HEK293T (cell line): ENCODE data around the gene THSD7A.
A peak's percentile ranks its signal among the peaks of the same experiment; 100 is the strongest.

Experiments used
- CTCF ChIA-PET: fragments of 350-600 bp; formaldehyde crosslinking; extraction: SDS; loops from one replicate; lab custom pipeline; 2021; ENCODE audit warnings: antibody characterized with exemption, inconsistent platforms; lab: Yijun Ruan, JAX
- POLR2A ChIA-PET: fragments of 350-600 bp; formaldehyde crosslinking; extraction: SDS; loops from one replicate; lab custom pipeline; 2020; ENCODE audit warnings: antibody characterized with exemption, inconsistent platforms; lab: Yijun Ruan, JAX
- DNase-seq: peaks from one replicate; pipeline ENCODE4 v3.0.0; 2012; ENCODE audit warnings: mixed read lengths; ENCODE audit errors: extremely low spot score
- ARNT ChIP-seq: fragments of 450-650 bp; IDR thresholded peaks from 2 replicates; pipeline ENCODE4 v1.6.1; 2017; ENCODE audit warnings: mild to moderate bottlenecking
- BHLHE40 ChIP-seq: fragments of 450-650 bp; IDR thresholded peaks from 2 replicates; pipeline ENCODE4 v1.6.1; 2016; ENCODE audit warnings: mild to moderate bottlenecking, moderate library complexity, borderline replicate concordance
- CTBP1 ChIP-seq: fragments of 450-650 bp; IDR thresholded peaks from 2 replicates; pipeline ENCODE4 v1.6.1; 2016; ENCODE audit warnings: borderline replicate concordance
- ELF4 ChIP-seq: fragments of 450-650 bp; IDR thresholded peaks from 2 replicates; pipeline ENCODE4 v1.6.1; 2017; ENCODE audit warnings: antibody characterized with exemption
- FOXA1 ChIP-seq: fragments of 450-650 bp; IDR thresholded peaks from 2 replicates; pipeline ENCODE4 v1.6.1; 2016; ENCODE audit warnings: mild to moderate bottlenecking
- FOXK2 ChIP-seq: fragments of 450-650 bp; IDR thresholded peaks from 2 replicates; pipeline ENCODE4 v1.6.1; 2016; ENCODE audit warnings: mild to moderate bottlenecking
- FOXM1 ChIP-seq: fragments of 450-650 bp; IDR thresholded peaks from 2 replicates; pipeline ENCODE4 v1.6.1; 2017; ENCODE audit warnings: mild to moderate bottlenecking, borderline replicate concordance
- HDGF ChIP-seq: fragments of 450-650 bp; IDR thresholded peaks from 2 replicates; pipeline ENCODE4 v1.6.1; 2017; ENCODE audit warnings: antibody characterized with exemption, borderline replicate concordance
- L3MBTL2 ChIP-seq: fragments of 450-650 bp; conservative IDR thresholded peaks from 2 replicates; pipeline ENCODE4 v1.6.1; 2016; ENCODE audit warnings: mild to moderate bottlenecking
- LEF1 ChIP-seq: fragments of 450-650 bp; IDR thresholded peaks from 2 replicates; pipeline ENCODE4 v1.6.1; 2017; ENCODE audit warnings: mild to moderate bottlenecking, borderline replicate concordance
- NFRKB ChIP-seq: fragments of 450-650 bp; IDR thresholded peaks from 2 replicates; pipeline ENCODE4 v1.6.1; 2016; ENCODE audit warnings: mild to moderate bottlenecking, moderate library complexity
- SP1 ChIP-seq: fragments of 450-650 bp; IDR thresholded peaks from 2 replicates; pipeline ENCODE4 v1.6.1; 2017
- SUZ12 ChIP-seq: fragments of 450-650 bp; IDR thresholded peaks from 2 replicates; pipeline ENCODE4 v1.6.1; 2016; ENCODE audit warnings: mild to moderate bottlenecking
- TARDBP ChIP-seq: fragments of 450-650 bp; IDR thresholded peaks from 2 replicates; pipeline ENCODE4 v1.6.1; 2016
- ZNF384 ChIP-seq: fragments of 450-650 bp; IDR thresholded peaks from 2 replicates; pipeline ENCODE4 v1.6.1; 2016
- TF ChIP-seq, protein P1 (sequence below): fragments of 450-650 bp; IDR thresholded peaks from 2 replicates; pipeline ENCODE4 v1.6.1; 2016

Gene THSD7A

DNA sequence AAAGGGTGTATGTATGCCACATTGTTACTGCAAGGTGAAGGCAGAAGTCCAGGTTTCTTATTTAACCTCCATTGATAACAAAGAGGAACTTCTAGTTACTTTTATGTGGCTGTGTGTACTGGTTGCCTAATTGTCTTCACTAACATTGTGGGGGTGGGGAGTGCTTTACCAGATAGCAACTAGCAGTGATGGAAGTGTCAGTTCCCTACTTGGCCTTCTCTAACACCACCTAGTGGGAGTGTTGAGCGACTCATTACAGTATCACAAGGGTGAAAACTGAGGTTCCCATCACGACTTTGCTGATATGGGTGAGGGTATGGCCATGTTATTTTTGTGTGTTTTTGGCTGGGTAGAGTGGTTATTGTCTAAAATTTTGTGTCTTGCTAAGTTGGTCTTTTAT lies 274.4 kb downstream of the THSD7A start:
- CTCF ChIA-PET: no interaction called here
- peak; percentile 40 for DNase-seq
- TF ChIP-seq ELF4 (no peak), LEF1 (no peak), ARNT (no peak), NFRKB (no peak), L3MBTL2 (no peak), FOXK2 (no peak), BHLHE40 (no peak)
- TF ChIP-seq, protein P1, sequence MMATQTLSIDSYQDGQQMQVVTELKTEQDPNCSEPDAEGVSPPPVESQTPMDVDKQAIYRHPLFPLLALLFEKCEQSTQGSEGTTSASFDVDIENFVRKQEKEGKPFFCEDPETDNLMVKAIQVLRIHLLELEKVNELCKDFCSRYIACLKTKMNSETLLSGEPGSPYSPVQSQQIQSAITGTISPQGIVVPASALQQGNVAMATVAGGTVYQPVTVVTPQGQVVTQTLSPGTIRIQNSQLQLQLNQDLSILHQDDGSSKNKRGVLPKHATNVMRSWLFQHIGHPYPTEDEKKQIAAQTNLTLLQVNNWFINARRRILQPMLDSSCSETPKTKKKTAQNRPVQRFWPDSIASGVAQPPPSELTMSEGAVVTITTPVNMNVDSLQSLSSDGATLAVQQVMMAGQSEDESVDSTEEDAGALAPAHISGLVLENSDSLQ: no peak
- POLR2A ChIA-PET: no interaction called here

GRCh38 chr7:11552676-11553296 lies 279.2 kb downstream of the THSD7A start:
- TF ChIP-seq FOXM1 (no peak), BHLHE40 (no peak), SP1 (no peak), ELF4 (no peak), FOXA1 (no peak), TARDBP (no peak), FOXK2 (no peak), HDGF (no peak), L3MBTL2 (no peak), ARNT (no peak), NFRKB (no peak), CTBP1 (no peak), LEF1 (no peak), ZNF384 (no peak)
- TF ChIP-seq, protein P1: no peak
- DNase-seq: no peak
- ChIA-PET CTCF (no interaction called here), POLR2A (no interaction called here)

DNA sequence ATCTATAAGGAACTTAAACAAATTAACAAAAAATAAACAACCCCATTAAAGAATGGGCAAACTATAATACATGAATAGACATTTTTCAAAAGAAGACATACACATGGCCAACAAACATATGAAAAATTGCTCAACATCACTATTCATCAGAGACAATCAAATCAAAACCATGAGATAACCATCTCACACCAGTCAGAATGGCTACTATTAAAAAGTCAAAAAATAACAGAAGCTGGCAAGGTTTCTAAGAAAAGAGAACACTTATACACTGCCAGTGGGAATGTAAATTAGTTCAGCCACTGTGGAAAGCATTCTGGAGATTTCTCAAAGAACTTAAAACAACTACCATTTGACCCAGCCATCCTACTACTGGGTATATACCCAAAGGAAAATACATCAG lies 280.5 kb downstream of the THSD7A start:
- CTCF ChIA-PET: no interaction called here

GRCh38 chr7:11548532-11548931 lies 283.5 kb downstream of the THSD7A start:
- ChIA-PET POLR2A (no interaction called here), CTCF (no interaction called here)
- TF ChIP-seq FOXA1 (no peak), HDGF (no peak), ZNF384 (no peak)
- no peak for DNase-seq

More for the DNA sequence above, 280.5 kb downstream of the THSD7A start:
- no peak for DNase-seq
- POLR2A ChIA-PET: no interaction called here
- TF ChIP-seq BHLHE40: no peak
- TF ChIP-seq SUZ12: no peak
- no peak for TF ChIP-seq ARNT
- no peak for TF ChIP-seq CTBP1
- TF ChIP-seq SP1: no peak
- TF ChIP-seq NFRKB: no peak

DNA sequence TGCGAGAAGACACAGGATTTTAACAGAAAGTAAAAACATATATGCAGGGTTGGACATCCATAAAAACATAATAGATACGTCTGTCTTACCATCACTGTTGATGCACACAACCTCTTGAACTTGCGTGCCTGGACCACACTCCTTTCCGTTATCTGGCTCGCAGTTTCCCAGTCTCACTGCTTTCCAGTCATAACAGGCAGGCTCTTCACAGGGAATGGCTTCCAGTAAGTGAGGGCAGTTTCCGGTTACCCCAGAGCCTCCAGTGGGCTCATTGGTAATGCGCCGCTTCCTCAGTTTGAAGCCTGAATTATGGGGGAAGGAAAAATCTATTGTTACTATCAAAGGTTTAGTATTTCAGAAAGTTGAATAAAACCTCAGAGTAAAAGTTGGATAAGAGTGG lies 290.7 kb downstream of the THSD7A start:
- DNase-seq: no peak
- CTCF ChIA-PET: no interaction called here
- POLR2A ChIA-PET: no interaction called here
- TF ChIP-seq SP1: no peak
- TF ChIP-seq HDGF: no peak
- no peak for TF ChIP-seq LEF1

DNA sequence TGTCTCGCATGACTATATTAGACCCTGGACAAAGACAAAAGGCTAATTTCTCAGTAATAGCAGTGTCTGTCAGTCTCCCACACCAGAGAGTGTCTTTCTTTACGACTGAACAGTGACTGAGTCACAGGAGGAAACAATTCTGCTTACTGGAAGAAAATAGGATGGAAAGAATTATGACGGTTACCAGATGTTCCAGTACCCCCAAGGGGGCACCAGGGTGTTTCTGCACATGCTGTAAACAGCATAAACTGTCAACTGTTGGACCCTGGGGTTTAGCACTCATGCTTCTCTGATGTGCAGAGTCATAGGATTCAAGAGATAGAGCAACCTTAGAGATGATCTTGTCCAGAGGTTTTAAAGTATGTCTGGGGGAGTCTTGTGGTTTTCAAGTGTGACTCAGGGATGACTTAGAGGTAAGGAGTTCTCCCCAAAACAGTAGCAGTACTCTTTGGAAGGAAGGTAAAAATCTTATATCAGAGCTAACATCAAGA lies 291.7 kb downstream of the THSD7A start:
- TF ChIP-seq HDGF: no peak
- no peak for DNase-seq
- POLR2A ChIA-PET: no interaction called here
- CTCF ChIA-PET: no interaction called here

DNA sequence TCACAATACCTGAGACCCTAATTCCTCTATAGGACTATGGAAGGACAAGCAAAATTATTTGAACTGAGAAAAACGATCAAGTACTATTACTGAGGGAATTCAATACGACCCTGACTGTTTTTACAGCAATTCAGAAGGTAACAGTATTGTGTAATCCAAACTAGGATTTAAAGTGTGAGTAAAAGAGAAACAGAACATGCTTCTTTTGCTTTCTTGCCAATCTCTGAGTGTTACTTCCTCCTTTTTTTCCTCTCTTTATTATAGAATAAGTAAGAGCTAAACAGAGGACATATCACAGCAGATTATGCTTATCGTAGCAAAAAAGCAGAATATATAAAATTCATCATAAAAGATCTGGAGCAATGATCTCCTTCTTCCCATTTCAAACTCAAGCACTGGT lies 292.1 kb downstream of the THSD7A start:
- no peak for DNase-seq
- CTCF ChIA-PET: no interaction called here
- POLR2A ChIA-PET: no interaction called here
- no peak for TF ChIP-seq TARDBP
- no peak for TF ChIP-seq LEF1
- no peak for TF ChIP-seq FOXM1
- TF ChIP-seq FOXA1: no peak
- no peak for TF ChIP-seq ARNT
- no peak for TF ChIP-seq BHLHE40
- TF ChIP-seq NFRKB: no peak
- TF ChIP-seq FOXK2: no peak
- TF ChIP-seq SP1: no peak
- TF ChIP-seq L3MBTL2: no peak
- no peak for TF ChIP-seq CTBP1
- TF ChIP-seq, protein P1: no peak
- TF ChIP-seq ZNF384: no peak
- no peak for TF ChIP-seq SUZ12
- no peak for TF ChIP-seq ELF4
- TF ChIP-seq HDGF: no peak
